Endodermal cell (in vitro differentiated cells): Measurements from ENCODE around the gene P2RX2. TPM values are rescaled to one million over a fixed set of nuclear protein-coding genes. Genes with fewer than 3 reads are reported as not detected.
A peak's percentile ranks its signal among the peaks of the same experiment; 100 is the strongest.

Experiments used
- DNase-seq: peaks from one replicate; pipeline ENCODE4 v3.0.0-alpha.2; 2017
- H3K27ac ChIP-seq: 2 replicates; pipeline ENCODE4 v1.5.1; 2013; ENCODE audit warnings: mild to moderate bottlenecking, low read depth, low read length, moderate library complexity
- H3K27me3 ChIP-seq: 2 replicates; pipeline ENCODE4 v1.6.1; 2013; ENCODE audit warnings: mild to moderate bottlenecking, low read length, moderate library complexity; ENCODE audit not compliant: insufficient read depth, control insufficient read depth, poor library complexity, severe bottlenecking
- H3K36me3 ChIP-seq: 2 replicates; pipeline ENCODE4 v1.7.0; 2013; ENCODE audit warnings: mild to moderate bottlenecking, low read length, moderate library complexity; ENCODE audit not compliant: control insufficient read depth, insufficient read depth
- H3K4me1 ChIP-seq: one replicate; pipeline ENCODE4 v1.7.0; 2013; ENCODE audit warnings: low read length; ENCODE audit not compliant: control insufficient read depth, insufficient read depth
- H3K4me3 ChIP-seq: 2 replicates; pipeline ENCODE4 v1.5.1; 2013; ENCODE audit warnings: mild to moderate bottlenecking, low read length, moderate library complexity
- H3K9ac ChIP-seq: 2 replicates; pipeline ENCODE4 v1.6.1; 2013; ENCODE audit warnings: mild to moderate bottlenecking, low read length, moderate library complexity; ENCODE audit not compliant: poor library complexity, severe bottlenecking; ENCODE audit errors: extremely low read depth
- H3K9me3 ChIP-seq: 2 replicates; pipeline ENCODE4 v1.6.1; 2013; ENCODE audit warnings: mild to moderate bottlenecking, low read length, moderate library complexity; ENCODE audit not compliant: control insufficient read depth
- H3K27ac Mint-ChIP-seq: 2 replicates; pipeline ENCODE4 v1.8.0; 2020; ENCODE audit warnings: mixed read lengths
- H3K27me3 Mint-ChIP-seq: 2 replicates; pipeline ENCODE4 v1.8.0; 2021; ENCODE audit warnings: mild to moderate bottlenecking, mixed read lengths; ENCODE audit not compliant: insufficient read depth
- H3K36me3 Mint-ChIP-seq: 2 replicates; pipeline ENCODE4 v1.8.0; 2020; ENCODE audit warnings: low read depth, mixed read lengths
- H3K4me1 Mint-ChIP-seq: 2 replicates; pipeline ENCODE4 v1.8.0; 2020; ENCODE audit warnings: mixed read lengths
- H3K4me3 Mint-ChIP-seq: 2 replicates; pipeline ENCODE4 v1.8.0; 2020; ENCODE audit warnings: mild to moderate bottlenecking, moderate library complexity, mixed read lengths
- H3K9me3 Mint-ChIP-seq: 2 replicates; pipeline ENCODE4 v1.8.0; 2020; ENCODE audit warnings: mild to moderate bottlenecking, mixed read lengths
- CTCF ChIP-seq: fragments of 200-600 bp; sonication (generic); conservative IDR thresholded peaks from 2 replicates; pipeline ENCODE4 v1.5.0; 2021; ENCODE audit warnings: antibody characterized with exemption, mild to moderate bottlenecking
- WGBS, 2 experiments: methylation state at CpG; one replicate each; pipeline versions ENCODE4 v1.1.5 to v1.1.7; 2013; ENCODE audit warnings: missing lambda C conversion rate in 2 of 2, mixed read lengths in 1 of 2; ENCODE audit not compliant: insufficient coverage in 1 of 2, insufficient read length in 1 of 2; 5-methylcytosine and 5-hydroxymethylcytosine counted together
- total RNA-seq, 2 donors: library from RNA; stranded (reverse); fragmentation: NEBNext Ultra II Directional in 1 of 2; extraction: Animal tissue kit (Norgen Biotek cat#: 25700) in 1 of 2; gene quantifications; 2 replicates in 1 of 2; 3 replicates in 1 of 2; pipeline ENCODE4 v1.2.1, GENCODE V29; 2021

Gene P2RX2
- total RNA-seq, 2 donors from 2014 or later = 0.97 to 2.8 TPM

GRCh38 chr12:132640936-132641335 lies 22.4 kb downstream of the P2RX2 start:
- H3K9me3 Mint-ChIP-seq = no peaks in the 10 kb centered on the region
- H3K4me1 ChIP-seq = no peaks in the 10 kb centered on the region
- H3K4me3 Mint-ChIP-seq = no peak overlapping the region
- no peaks in the 10 kb centered on the region for H3K4me1 Mint-ChIP-seq
- DNase-seq = peak; percentile 41
- no peak overlapping the region for H3K27ac Mint-ChIP-seq
- H3K4me3 ChIP-seq = no peak overlapping the region
- H3K27me3 Mint-ChIP-seq = no peaks in the 10 kb centered on the region
- no peaks in the 10 kb centered on the region for H3K27me3 ChIP-seq
- WGBS, 2 experiments = 89 to 90% methylated on average over 8 to 10 of the region's 10 CpGs
- peaks cover 80% of the 10 kb centered on the region for H3K36me3 ChIP-seq
- H3K36me3 Mint-ChIP-seq = peaks cover 53% of the 10 kb centered on the region
- H3K9ac ChIP-seq = no peak overlapping the region
- H3K9me3 ChIP-seq = no peaks in the 10 kb centered on the region
- no peak overlapping the region for H3K27ac ChIP-seq
- TF ChIP-seq CTCF = no peak

DNA sequence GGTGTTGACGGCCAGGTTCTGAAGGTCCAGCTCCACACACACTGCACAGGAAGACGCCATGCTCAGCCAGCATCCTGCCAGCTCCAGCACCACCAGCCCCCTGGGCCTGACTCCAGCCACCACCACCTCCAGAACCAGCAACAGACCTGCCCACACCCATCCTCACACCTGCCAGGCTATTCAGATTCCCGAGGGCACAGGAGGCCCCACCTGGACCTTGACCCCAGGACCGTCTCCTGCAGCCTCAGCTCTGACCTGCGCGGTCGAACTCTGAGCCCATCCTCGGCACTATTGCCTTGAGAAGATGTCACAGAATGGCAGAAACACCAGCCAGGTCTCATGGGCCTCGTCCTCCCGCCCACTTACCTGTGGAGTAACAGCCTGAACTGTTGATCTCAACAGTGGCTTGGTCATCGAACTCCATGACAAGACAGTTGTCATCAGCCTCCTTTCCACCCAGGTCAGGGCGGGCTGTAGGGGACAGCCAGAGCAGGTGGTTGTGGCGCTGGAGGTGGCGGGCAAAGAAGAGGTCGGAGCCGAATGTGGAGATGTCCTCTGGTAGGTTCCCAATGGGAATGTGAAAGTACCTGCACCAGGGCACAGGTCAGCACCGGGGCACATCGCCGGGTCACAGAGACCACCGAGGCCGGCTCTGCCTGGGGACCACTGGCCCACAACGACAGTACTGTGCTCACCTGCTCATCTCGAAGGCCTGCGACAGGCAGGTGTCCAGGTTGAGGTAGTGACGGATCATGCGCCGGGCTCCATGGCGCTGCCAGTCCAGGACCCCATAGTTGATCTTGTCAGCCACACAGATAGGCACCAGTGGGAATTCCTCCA lies 23.5 kb downstream of the P2RX2 start:
- whole genome bisulfite sequencing, 2 experiments = 96 to 97% methylated on average over 24 to 28 of the region's 28 CpGs
- H3K9me3 ChIP-seq = no peaks in the 10 kb centered on the region
- no peak for TF ChIP-seq CTCF
- no peaks in the 10 kb centered on the region for H3K27me3 Mint-ChIP-seq
- no peak overlapping the region for H3K27ac Mint-ChIP-seq
- no peaks in the 10 kb centered on the region for H3K9me3 Mint-ChIP-seq
- H3K27me3 ChIP-seq = no peaks in the 10 kb centered on the region
- no peak overlapping the region for H3K4me3 Mint-ChIP-seq
- H3K4me1 ChIP-seq = no peaks in the 10 kb centered on the region
- peaks cover 76% of the 10 kb centered on the region for H3K36me3 ChIP-seq
- no peaks in the 10 kb centered on the region for H3K4me1 Mint-ChIP-seq
- peaks cover 52% of the 10 kb centered on the region for H3K36me3 Mint-ChIP-seq
- no peak overlapping the region for H3K4me3 ChIP-seq
- H3K9ac ChIP-seq = no peak overlapping the region
- no peak overlapping the region for H3K27ac ChIP-seq
- no peak for DNase-seq

DNA sequence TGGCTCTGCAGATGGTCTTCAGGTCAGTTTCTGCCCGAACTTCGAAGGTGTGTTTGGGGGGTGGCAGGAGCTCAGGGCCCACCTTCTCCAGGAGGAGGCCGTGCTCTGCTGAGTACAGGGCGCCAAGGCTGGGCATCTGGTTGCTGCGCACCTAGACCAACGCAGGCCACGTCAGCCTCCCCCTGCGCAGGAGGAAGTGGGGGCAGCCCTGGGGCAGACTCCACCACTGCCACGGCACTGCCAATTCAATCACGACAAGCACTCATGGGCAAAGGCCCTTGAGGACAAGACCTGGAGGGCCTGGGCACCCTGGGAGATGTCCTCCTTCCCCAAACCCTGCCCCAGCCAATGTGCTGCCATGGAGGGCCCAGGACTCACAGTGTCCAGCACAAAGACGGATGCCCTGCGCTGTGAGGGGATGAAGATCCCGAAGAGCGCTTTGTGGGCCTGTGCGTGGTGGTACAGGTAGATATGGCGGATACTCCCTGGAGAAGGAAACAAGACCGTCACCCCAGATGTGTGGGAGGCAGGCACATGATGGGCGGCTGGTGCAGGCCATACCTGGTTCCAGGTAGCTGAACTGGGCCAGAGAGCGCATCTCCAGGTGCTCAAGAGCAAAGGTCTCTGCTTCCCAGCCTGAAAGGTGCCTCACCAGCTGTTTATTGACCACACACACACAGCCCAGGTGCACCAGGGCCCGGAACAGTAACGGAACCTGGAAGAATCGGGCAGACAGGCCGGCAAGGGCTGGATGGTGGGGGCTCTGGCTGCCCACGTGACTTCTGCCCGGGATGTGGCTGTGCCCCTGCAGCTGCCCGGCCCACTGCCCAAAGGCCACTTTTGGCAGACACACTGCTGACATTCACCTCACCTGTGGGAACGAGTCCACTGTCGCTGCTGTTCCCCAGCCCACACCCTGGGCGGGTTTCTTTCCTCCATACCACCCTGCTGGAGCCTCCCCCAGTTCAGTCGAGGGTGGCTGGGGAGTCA lies 24.6 kb downstream of the P2RX2 start:
- Mint-ChIP-seq H3K27ac (no peak overlapping the region), H3K27me3 (no peaks in the 10 kb centered on the region), H3K9me3 (no peaks in the 10 kb centered on the region), H3K36me3 (peaks cover 52% of the 10 kb centered on the region), H3K4me1 (no peaks in the 10 kb centered on the region), H3K4me3 (no peak overlapping the region)
- Histone ChIP-seq H3K27ac (no peak overlapping the region), H3K36me3 (peaks cover 76% of the 10 kb centered on the region), H3K27me3 (no peaks in the 10 kb centered on the region), H3K9me3 (no peaks in the 10 kb centered on the region), H3K9ac (no peak overlapping the region), H3K4me1 (no peaks in the 10 kb centered on the region), H3K4me3 (no peak overlapping the region)
- peak; percentile 45 for DNase-seq
- 95 to 96% methylated on average over 26 to 30 of the region's 30 CpGs for WGBS, 2 experiments
- TF ChIP-seq CTCF = no peak
